HepG2 (cell line): Measurements from ENCODE around the gene PLA2G4B. TPM values are rescaled to one million over a fixed set of nuclear protein-coding genes. Genes with fewer than 3 reads are reported as not detected.

ENCODE experiments used
- ATAC-seq: fragments of 200-7000 bp; cut with Tn5 transposase; 3 replicates; pipeline ENCODE4 v1.9.1; 2020; ENCODE audit warnings: mild to moderate bottlenecking, moderate library complexity
- BruUV-seq: library from RNA; stranded (reverse); fragments of 400-500 nt; replicated peaks from 2 replicates; lab custom pipeline; 2021; lab: Mats Ljungman, UMichigan
- CTCF ChIA-PET: fragments of 300-600 bp; formaldehyde crosslinking; extraction: SDS; loops from one replicate; lab custom pipeline; 2021; ENCODE audit warnings: low total read pairs, inconsistent platforms, low intra/inter-chr PET ratio; lab: Yijun Ruan, JAX
- POLR2A ChIA-PET: fragments of 350-600 bp; sonication (Branson Sonifier 250); formaldehyde crosslinking; loops from one replicate; lab custom pipeline; 2020; ENCODE audit warnings: antibody characterized with exemption, inconsistent platforms; lab: Yijun Ruan, JAX
- DNase-seq: peaks from one replicate; pipeline ENCODE4 v3.0.0-alpha.2; 2015; ENCODE audit warnings: low spot score
- FAIRE-seq: peaks from 3 replicates; lab custom pipeline; 2011; peaks lifted over from hg19 to GRCh38; lab: Jason Lieb, UNC
- H2AFZ ChIP-seq: one replicate; pipeline ENCODE4 v1.6.1; 2011; ENCODE audit warnings: low read length, inconsistent platforms
- H3K27ac ChIP-seq: fragments of 300-600 bp; 3 replicates; pipeline ENCODE4 v1.8.0; 2011; ENCODE audit warnings: mixed run types, mild to moderate bottlenecking, mixed read lengths, low read length, inconsistent platforms; ENCODE audit not compliant: insufficient read depth; ENCODE audit errors: extremely low read length
- H3K27me3 ChIP-seq, 2 experiments: fragments of 200-600 bp in 1 of 2; 2 replicates in 1 of 2; 3 replicates in 1 of 2; pipeline versions ENCODE4 v1.6.0 to v1.8.0; 2011; ENCODE audit warnings: low read length in 2 of 2, mild to moderate bottlenecking in 2 of 2, moderate library complexity in 2 of 2, inconsistent platforms in 1 of 2; ENCODE audit not compliant: insufficient read depth in 2 of 2, control insufficient read depth in 1 of 2
- H3K36me3 ChIP-seq, 2 experiments: fragments of 200-600 bp in 1 of 2; replicated peaks in 1 of 2; 2 replicates in 1 of 2; 3 replicates in 1 of 2; pipeline versions ENCODE4 v1.5.1 to v1.8.0; 2011; ENCODE audit warnings: low read length in 2 of 2, inconsistent platforms in 1 of 2; ENCODE audit not compliant: insufficient read depth in 2 of 2, control insufficient read depth in 1 of 2
- H3K4me1 ChIP-seq: 2 replicates; pipeline ENCODE4 v1.5.1; 2012; ENCODE audit warnings: low read length, inconsistent platforms; ENCODE audit not compliant: insufficient read depth
- H3K4me2 ChIP-seq: 2 replicates; pipeline ENCODE4 v1.6.0; 2011; ENCODE audit warnings: low read depth, low read length, inconsistent platforms
- H3K4me3 ChIP-seq, 3 experiments: fragments of 200-600 bp in 1 of 3; sonication (generic), shearing (Covaris generic) in 1 of 3; replicated peaks in 1 of 3; 2 replicates each; pipeline ENCODE4 v1.5.1; 2011 to 2016; ENCODE audit warnings: low read length in 3 of 3, inconsistent platforms in 2 of 3, low read depth in 2 of 3, mild to moderate bottlenecking in 2 of 3, control low read depth in 1 of 3, mixed read lengths in 1 of 3; ENCODE audit not compliant: insufficient read depth in 1 of 3
- H3K79me2 ChIP-seq: one replicate; pipeline ENCODE4 v1.6.1; 2011; ENCODE audit warnings: low read length, inconsistent platforms; ENCODE audit not compliant: insufficient read depth
- H3K9ac ChIP-seq: 2 replicates; pipeline ENCODE4 v1.6.0; 2011; ENCODE audit warnings: mild to moderate bottlenecking, low read depth, low read length, inconsistent platforms; ENCODE audit not compliant: insufficient read depth
- H3K9me3 ChIP-seq: 2 replicates; pipeline ENCODE4 v1.5.1; 2012; ENCODE audit warnings: mild to moderate bottlenecking, low read length
- H4K20me1 ChIP-seq: 2 replicates; pipeline ENCODE4 v1.6.0; 2011; ENCODE audit warnings: inconsistent platforms, mild to moderate bottlenecking, low read length, moderate library complexity; ENCODE audit not compliant: insufficient read depth
- ETV5 ChIP-seq: IDR thresholded peaks from 2 replicates; pipeline ENCODE4 v1.6.1; 2018; ENCODE audit warnings: missing biosample characterization, missing genetic modification reagents, inconsistent platforms, borderline replicate concordance
- HBP1 ChIP-seq: IDR thresholded peaks from 2 replicates; pipeline ENCODE4 v1.6.1; 2016; ENCODE audit warnings: low read depth, control low read depth
- HDAC2 ChIP-seq: sonication (generic); formaldehyde crosslinking; IDR thresholded peaks from 2 replicates; pipeline ENCODE4 v1.4.0; 2020; ENCODE audit warnings: missing genetic modification reagents
- SMAD1 ChIP-seq: sonication (generic); formaldehyde crosslinking; IDR thresholded peaks from 2 replicates; pipeline ENCODE4 v1.4.0; 2020; ENCODE audit warnings: missing genetic modification reagents, low read depth, mild to moderate bottlenecking, borderline replicate concordance
- SP1 ChIP-seq, 2 experiments: fragments of 450-650 bp in 1 of 2; sonication (generic) in 1 of 2; formaldehyde crosslinking in 1 of 2; IDR thresholded peaks; 2 replicates each; pipeline versions ENCODE4 v1.4.0 to v1.6.1; 2016 to 2020; ENCODE audit warnings: missing genetic modification reagents in 1 of 2
- TGIF2 ChIP-seq: IDR thresholded peaks from 2 replicates; pipeline ENCODE4 v1.6.1; 2016; ENCODE audit warnings: control low read depth, missing compliant biosample characterization
- ZBTB10 ChIP-seq: sonication (generic); formaldehyde crosslinking; IDR thresholded peaks from 2 replicates; pipeline ENCODE4 v1.4.0; 2020; ENCODE audit warnings: missing genetic modification reagents, borderline replicate concordance
- ZNF225 ChIP-seq: sonication (generic); formaldehyde crosslinking; IDR thresholded peaks from 2 replicates; pipeline ENCODE4 v1.4.0; 2020; ENCODE audit warnings: mild to moderate bottlenecking, missing genetic modification reagents
- ZNF414 ChIP-seq: sonication (generic); formaldehyde crosslinking; IDR thresholded peaks from 2 replicates; pipeline ENCODE4 v1.5.0; 2020; ENCODE audit warnings: missing genetic modification reagents
- ZNF615 ChIP-seq: sonication (generic); formaldehyde crosslinking; IDR thresholded peaks from 2 replicates; pipeline ENCODE4 v1.5.0; 2020; ENCODE audit warnings: mild to moderate bottlenecking, missing genetic modification reagents, borderline replicate concordance
- ZNF788 ChIP-seq: sonication (generic); formaldehyde crosslinking; IDR thresholded peaks from 2 replicates; pipeline ENCODE4 v1.5.0; 2020; ENCODE audit warnings: mild to moderate bottlenecking, missing genetic modification reagents, borderline replicate concordance
- WGBS: methylation state at CpG from one replicate; pipeline ENCODE4 v1.1.6; 2017; ENCODE audit warnings: low lambda C conversion rate; 5-methylcytosine and 5-hydroxymethylcytosine counted together
- in situ Hi-C: cut with HindIII; loops from 2 replicates; pipeline ENCODE4 v1.10.0; 2017; ENCODE audit warnings: low pct_unique_long_range_greater_than_20kb; ENCODE audit not compliant: extremely low pct_ligation_motif_present
- intact Hi-C: fragments of 100-400 bp; cut with micrococcal nuclease; formaldehyde crosslinking; loops from one replicate; pipeline ENCODE4 v1.10.0; 2022; ENCODE audit not compliant: unreplicated experiment
- polyA plus RNA-seq, 8 experiments: library from polyadenylated mRNA; depleted of rRNA in 3 of 8; stranded (reverse) in 7 of 8; unstranded in 1 of 8; fragments of >200 nt; fragmentation: Illumina TruSeq in 4 of 8; extraction: Trizol in 4 of 8; gene quantifications; 2 replicates each; pipeline versions ENCODE4 v1.2.1 to v1.2.3, GENCODE V29; 2011 to 2016; ENCODE audit warnings: low read depth in 4 of 8, missing spikeins in 1 of 8, mixed read lengths in 1 of 8; ENCODE audit not compliant: insufficient read depth in 1 of 8
- total RNA-seq, 5 experiments: library from RNA; depleted of rRNA; stranded (reverse); fragments of >200 nt; fragmentation: Illumina TruSeq; extraction: Trizol; gene quantifications; 2 replicates each; pipeline ENCODE4 v1.2.3, GENCODE V29; 2016; ENCODE audit warnings: low read depth in 1 of 5
- TF ChIP-seq, protein P1 (sequence below): sonication (generic); formaldehyde crosslinking; IDR thresholded peaks from 2 replicates; pipeline ENCODE4 v1.8.0; 2022; ENCODE audit warnings: missing genetic modification reagents, mild to moderate bottlenecking, borderline replicate concordance
- TF ChIP-seq, protein P2 (sequence below): IDR thresholded peaks from 2 replicates; pipeline ENCODE4 v1.6.1; 2016; ENCODE audit warnings: missing genetic modification reagents, missing compliant biosample characterization
- TF ChIP-seq, protein P3 (sequence below): IDR thresholded peaks from 2 replicates; pipeline ENCODE4 v1.6.1; 2018; ENCODE audit warnings: missing genetic modification reagents

PLA2G4B gene
- total and polyA plus RNA-seq, 2 of the 13 experiments (the other 11 are each of a cell fraction or from before 2014, with no cell fraction given), result 5.1 to 8.0 TPM

DNA sequence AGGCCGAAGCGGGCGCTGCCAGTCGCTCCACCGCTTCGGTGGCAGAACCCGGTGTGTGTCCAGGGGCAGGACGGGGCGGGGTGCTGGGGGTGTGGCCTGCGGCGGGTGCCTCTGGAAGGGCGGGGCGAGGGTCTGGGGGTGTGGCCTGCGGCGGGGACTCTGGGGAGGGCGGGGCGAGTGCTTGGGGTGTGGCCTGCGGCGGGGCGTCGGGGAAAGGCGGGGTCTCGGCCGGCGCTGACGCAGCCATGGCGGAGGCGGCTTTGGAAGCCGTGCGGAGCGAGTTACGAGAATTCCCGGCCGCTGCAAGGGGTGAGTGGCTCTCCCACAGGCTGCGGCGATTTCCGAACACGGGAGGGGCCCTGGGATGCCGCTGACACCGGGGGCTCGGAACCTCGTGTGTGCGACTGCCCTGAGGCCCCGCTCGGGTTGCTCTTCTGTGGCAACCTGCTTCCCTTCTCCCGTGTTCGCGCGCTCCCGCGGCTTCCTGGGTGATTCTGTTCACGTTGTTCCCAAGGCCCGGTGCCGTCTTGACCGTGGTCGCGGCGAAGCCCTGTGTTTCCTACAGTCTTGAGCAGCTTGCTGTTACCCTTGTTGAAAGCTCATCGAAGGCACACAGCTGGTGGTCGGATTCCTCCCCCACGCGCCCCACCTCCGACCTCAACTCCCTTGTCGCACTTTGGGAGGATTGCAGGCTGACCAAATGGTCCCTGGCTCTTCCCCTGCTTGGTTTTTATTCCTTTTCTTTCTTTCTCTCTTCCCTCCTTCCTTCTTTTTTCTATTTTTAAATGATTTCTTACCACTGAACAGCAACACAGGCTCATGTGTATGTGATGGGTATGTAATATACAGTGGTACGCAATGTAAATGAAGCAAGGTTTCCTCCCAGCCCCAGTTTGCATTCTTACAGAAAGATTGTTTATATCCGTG is 10.5 kb upstream of the PLA2G4B start, which contains the start of gene JMJD7:
Gene JMJD7, plus strand, starts transcription at position 213 of the 927 bp plus-strand sequence. Its CDS starts 33 bp downstream, at position 246.
- POLR2A ChIA-PET, result interaction anchor here (0.6 to 1.0 kb wide), 2 partner anchors 54 to 254 kb away, joined by 4 read pairs; partner anchors contain the start of gene MAPKBP1
- Histone ChIP-seq H3K4me3 (peak within 1 kb of the TSS; percentile 69 to 99 (median 71)), H4K20me1 (no peaks in the 10 kb centered on the region), H3K27me3 (no peaks in the 10 kb centered on the region; a peak in 1 of 5 replicates), H2AFZ (peak within 1 kb of the TSS; percentile 61), H3K4me1 (peaks cover 18% of the 10 kb centered on the region), H3K27ac (peak within 1 kb of the TSS; percentile 42), H3K9ac (peak within 1 kb of the TSS; percentile 90), H3K36me3 (peaks cover 0 to 5% of the 10 kb centered on the region in 2 experiments; a peak in 2 of 5 replicates), H3K9me3 (no peaks in the 10 kb centered on the region), H3K4me2 (peak within 1 kb of the TSS; percentile 90), H3K79me2 (no peaks in the 10 kb centered on the region)
- TSS peak; percentile 69 for BruUV-seq
- CTCF ChIA-PET, result no interaction called here
- in situ Hi-C loops (no loop called here), intact Hi-C loops (no loop called here)
- peak; percentile 61 for DNase-seq
- ATAC-seq, result peak; percentile 87
- WGBS, result 5% methylated on average over 12 of the region's 66 CpGs
- no peak for FAIRE-seq
- TF ChIP-seq ETV5 (CRISPR knock-in tag), result no peak
- TF ChIP-seq SMAD1 (CRISPR knock-in tag), result no peak
- TF ChIP-seq ZBTB10 (CRISPR knock-in tag), result no peak
- TF ChIP-seq ZNF414 (CRISPR knock-in tag), result no peak
- TF ChIP-seq, protein P1, sequence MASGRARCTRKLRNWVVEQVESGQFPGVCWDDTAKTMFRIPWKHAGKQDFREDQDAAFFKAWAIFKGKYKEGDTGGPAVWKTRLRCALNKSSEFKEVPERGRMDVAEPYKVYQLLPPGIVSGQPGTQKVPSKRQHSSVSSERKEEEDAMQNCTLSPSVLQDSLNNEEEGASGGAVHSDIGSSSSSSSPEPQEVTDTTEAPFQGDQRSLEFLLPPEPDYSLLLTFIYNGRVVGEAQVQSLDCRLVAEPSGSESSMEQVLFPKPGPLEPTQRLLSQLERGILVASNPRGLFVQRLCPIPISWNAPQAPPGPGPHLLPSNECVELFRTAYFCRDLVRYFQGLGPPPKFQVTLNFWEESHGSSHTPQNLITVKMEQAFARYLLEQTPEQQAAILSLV (CRISPR knock-in tag), result peak; percentile 71; the same call in 1 of the 2 replicates
- no peak for TF ChIP-seq SP1 (IDR thresholded peaks at IDR 0.05)
- peak; percentile 54 for TF ChIP-seq SP1 (CRISPR knock-in tag; IDR thresholded peaks at IDR 0.05)
- peak; percentile 45; the same call in 1 of the 2 replicates for TF ChIP-seq TGIF2
- TF ChIP-seq ZNF788 (CRISPR knock-in tag), result peak; percentile 47; the same call in 1 of the 2 replicates
- TF ChIP-seq, protein P2, sequence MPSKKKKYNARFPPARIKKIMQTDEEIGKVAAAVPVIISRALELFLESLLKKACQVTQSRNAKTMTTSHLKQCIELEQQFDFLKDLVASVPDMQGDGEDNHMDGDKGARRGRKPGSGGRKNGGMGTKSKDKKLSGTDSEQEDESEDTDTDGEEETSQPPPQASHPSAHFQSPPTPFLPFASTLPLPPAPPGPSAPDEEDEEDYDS (CRISPR knock-in tag), result 0 out of 2 replicates have a peak, but pooled peaks have one; percentile 13
- TF ChIP-seq, protein P3, sequence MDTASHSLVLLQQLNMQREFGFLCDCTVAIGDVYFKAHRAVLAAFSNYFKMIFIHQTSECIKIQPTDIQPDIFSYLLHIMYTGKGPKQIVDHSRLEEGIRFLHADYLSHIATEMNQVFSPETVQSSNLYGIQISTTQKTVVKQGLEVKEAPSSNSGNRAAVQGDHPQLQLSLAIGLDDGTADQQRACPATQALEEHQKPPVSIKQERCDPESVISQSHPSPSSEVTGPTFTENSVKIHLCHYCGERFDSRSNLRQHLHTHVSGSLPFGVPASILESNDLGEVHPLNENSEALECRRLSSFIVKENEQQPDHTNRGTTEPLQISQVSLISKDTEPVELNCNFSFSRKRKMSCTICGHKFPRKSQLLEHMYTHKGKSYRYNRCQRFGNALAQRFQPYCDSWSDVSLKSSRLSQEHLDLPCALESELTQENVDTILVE (CRISPR knock-in tag), result 0 out of 2 replicates have a peak, but pooled peaks have one; percentile 33
- peak; percentile 20; the same call in 1 of the 2 replicates for TF ChIP-seq HDAC2 (CRISPR knock-in tag)
- TF ChIP-seq ZNF615 (CRISPR knock-in tag), result no peak
- TF ChIP-seq ZNF225 (CRISPR knock-in tag), result peak; percentile 80; the same call in 1 of the 2 replicates
- no peak for TF ChIP-seq HBP1
